Breast epithelium (tissue), 4 donors: ENCODE measurements around the gene PKLR. TPM values are rescaled to one million over a fixed set of nuclear protein-coding genes. Genes with fewer than 3 reads are reported as not detected.

Source experiments
- DNase-seq, 2 donors: peaks; one replicate each; pipeline ENCODE4 v3.0.0-alpha.2; 2019; ENCODE audit warnings: low spot score in 2 of 2
- H3K27ac ChIP-seq, 2 donors: fragments of 200-600 bp; sonication (generic) in 1 of 2; one replicate each; pipeline ENCODE4 v1.5.1; 2016 to 2019; ENCODE audit warnings: mild to moderate bottlenecking in 1 of 2
- H3K27me3 ChIP-seq, 2 donors: fragments of 200-600 bp; sonication (generic) in 1 of 2; one replicate each; pipeline versions ENCODE4 v1.5.1 to v1.6.0; 2017 to 2019; ENCODE audit warnings: control low read depth in 1 of 2, mild to moderate bottlenecking in 1 of 2
- H3K36me3 ChIP-seq: fragments of 200-600 bp; one replicate; pipeline ENCODE4 v1.5.1; 2019
- H3K4me1 ChIP-seq, 2 donors: fragments of 200-600 bp; sonication (generic); one replicate each; pipeline ENCODE4 v1.5.1; 2016 to 2019; ENCODE audit warnings: control low read depth in 1 of 2
- H3K4me3 ChIP-seq, 3 donors: fragments of 200-600 bp; sonication (generic); 1 replicate in 2 of 3; 2 replicates in 1 of 3; pipeline ENCODE4 v1.5.1; 2016 to 2019; ENCODE audit warnings: mild to moderate bottlenecking in 3 of 3, moderate library complexity in 2 of 3
- H3K9me3 ChIP-seq, 2 donors: fragments of 200-600 bp; sonication (generic) in 1 of 2; one replicate each; pipeline ENCODE4 v1.5.1; 2016 to 2019; ENCODE audit warnings: control low read depth in 1 of 2
- POLR2A ChIP-seq: fragments of 450-650 bp; IDR thresholded peaks from one replicate; pipeline ENCODE4 v1.6.1; 2016; ENCODE audit warnings: antibody characterized with exemption, mild to moderate bottlenecking, moderate library complexity
- POLR2AphosphoS5 ChIP-seq, 3 donors: sonication (generic); formaldehyde crosslinking; IDR thresholded peaks; one replicate each; pipeline ENCODE4 v1.6.1; 2017; ENCODE audit warnings: antibody characterized with exemption in 3 of 3
- intact Hi-C: fragments of 100-400 bp; cut with DNase I; formaldehyde crosslinking; loops from one replicate; pipeline ENCODE4 v1.15.1; 2023; ENCODE audit warnings: low total_unique reads
- total RNA-seq, 3 donors: library from RNA; depleted of rRNA; stranded (reverse); fragments of >200 nt; gene quantifications; one replicate each; pipeline ENCODE4 v1.1.0, GENCODE V29; 2016
- TF ChIP-seq, protein P1 (sequence below), 3 donors: fragments of 450-650 bp; IDR thresholded peaks; one replicate each; pipeline ENCODE4 v1.5.1; 2016 to 2017; ENCODE audit warnings: antibody characterized with exemption in 3 of 3, mild to moderate bottlenecking in 3 of 3, moderate library complexity in 3 of 3

The PKLR gene
- total RNA-seq, 3 donors from 2014 or later, result 0.33 TPM; not detected in 2

DNA sequence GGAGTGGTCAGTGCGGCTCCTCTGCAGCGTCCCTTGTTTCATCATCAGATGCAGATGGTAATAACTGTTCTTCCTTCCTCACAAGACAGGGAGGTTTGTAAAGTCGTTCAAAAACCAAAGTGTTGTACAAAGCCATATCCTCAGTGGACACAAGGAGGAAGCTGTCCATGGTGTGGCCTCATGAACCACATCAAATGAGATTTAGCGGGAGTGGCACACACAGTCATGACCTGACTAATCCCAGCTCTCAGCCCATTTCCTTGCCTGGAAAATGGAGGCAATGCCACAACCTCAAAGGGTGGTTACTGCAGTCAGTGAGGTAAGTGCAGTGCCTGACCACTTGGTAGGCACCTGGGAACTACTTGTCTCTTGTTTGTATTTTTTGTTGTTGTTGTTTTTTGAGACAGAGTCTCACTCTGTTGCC, 59.4 kb downstream of the PKLR start:
- DNase-seq, result no peak
- Histone ChIP-seq H3K4me3 (no peak overlapping the region), H3K4me1 (peaks cover 0 to 5% of the 10 kb centered on the region in 2 donors), H3K36me3 (no peaks in the 10 kb centered on the region), H3K9me3 (no peaks in the 10 kb centered on the region), H3K27ac (peak overlapping the region; percentile 17 to 42), H3K27me3 (peaks cover 0 to 3% of the 10 kb centered on the region in 2 donors)
- intact Hi-C loops, result no loop called here
- TF ChIP-seq POLR2AphosphoS5 (IDR thresholded peaks at IDR 0.05) (no peak), POLR2A (no peak)
- TF ChIP-seq, protein P1, sequence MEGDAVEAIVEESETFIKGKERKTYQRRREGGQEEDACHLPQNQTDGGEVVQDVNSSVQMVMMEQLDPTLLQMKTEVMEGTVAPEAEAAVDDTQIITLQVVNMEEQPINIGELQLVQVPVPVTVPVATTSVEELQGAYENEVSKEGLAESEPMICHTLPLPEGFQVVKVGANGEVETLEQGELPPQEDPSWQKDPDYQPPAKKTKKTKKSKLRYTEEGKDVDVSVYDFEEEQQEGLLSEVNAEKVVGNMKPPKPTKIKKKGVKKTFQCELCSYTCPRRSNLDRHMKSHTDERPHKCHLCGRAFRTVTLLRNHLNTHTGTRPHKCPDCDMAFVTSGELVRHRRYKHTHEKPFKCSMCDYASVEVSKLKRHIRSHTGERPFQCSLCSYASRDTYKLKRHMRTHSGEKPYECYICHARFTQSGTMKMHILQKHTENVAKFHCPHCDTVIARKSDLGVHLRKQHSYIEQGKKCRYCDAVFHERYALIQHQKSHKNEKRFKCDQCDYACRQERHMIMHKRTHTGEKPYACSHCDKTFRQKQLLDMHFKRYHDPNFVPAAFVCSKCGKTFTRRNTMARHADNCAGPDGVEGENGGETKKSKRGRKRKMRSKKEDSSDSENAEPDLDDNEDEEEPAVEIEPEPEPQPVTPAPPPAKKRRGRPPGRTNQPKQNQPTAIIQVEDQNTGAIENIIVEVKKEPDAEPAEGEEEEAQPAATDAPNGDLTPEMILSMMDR (IDR thresholded peaks at IDR 0.05), result no peak

DNA sequence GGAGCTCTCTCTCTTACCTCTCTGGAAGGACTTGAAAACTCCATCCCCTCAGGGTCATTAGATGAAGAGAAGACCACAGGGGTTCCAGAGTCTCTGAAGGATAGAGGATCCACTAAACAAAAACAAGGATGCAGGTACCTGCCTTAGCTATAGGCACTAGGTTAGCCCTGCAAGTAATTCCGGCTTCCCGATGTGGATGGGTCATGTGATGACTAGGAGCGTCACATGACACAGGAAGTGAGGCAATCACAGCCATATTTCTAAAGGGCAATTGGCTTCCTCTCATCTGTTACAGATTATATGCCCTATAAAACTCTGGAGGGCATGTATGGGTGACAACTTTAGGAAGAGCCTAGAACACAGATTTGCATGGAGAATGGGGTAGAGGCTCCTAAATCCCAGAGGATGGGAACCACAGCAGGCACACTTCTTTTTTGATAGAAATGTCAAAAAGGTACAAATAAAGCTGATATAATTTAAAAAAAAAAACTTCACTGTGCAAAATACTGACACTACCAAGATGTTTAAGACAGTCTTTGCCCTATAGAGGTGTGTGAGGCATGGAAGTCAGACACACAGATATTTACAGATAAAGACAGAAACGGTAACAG, 60.1 kb downstream of the PKLR start:
- intact Hi-C loops, result no loop called here
- peak overlapping the region; percentile 38 to 63 (median 47) for H3K4me3 ChIP-seq
- peak overlapping the region; percentile 17 to 56 for H3K27ac ChIP-seq
- H3K4me1 ChIP-seq, result peaks cover 0 to 5% of the 10 kb centered on the region in 2 donors
- peaks cover 0 to 3% of the 10 kb centered on the region in 2 donors for H3K27me3 ChIP-seq
- H3K9me3 ChIP-seq, result no peaks in the 10 kb centered on the region
- H3K36me3 ChIP-seq, result no peaks in the 10 kb centered on the region
- TF ChIP-seq, protein P1 (IDR thresholded peaks at IDR 0.05), result no peak
- TF ChIP-seq POLR2A (no peak), POLR2AphosphoS5 (IDR thresholded peaks at IDR 0.05) (peak; percentile 56 to 82 (median 80))
- DNase-seq, result peak in 1 of 2 donors; percentile 74

Other genes starting within 250 kb of the PKLR start
- 10 to 100 TPM in 2 of 3 donors, 1 to 10 TPM in 1; 4.8 to 26.6 (median 23.9) TPM for gene EFNA4, start 237.7 kb downstream of the PKLR start, total RNA-seq
- gene EFNA3, start 222.6 kb downstream of the PKLR start, total RNA-seq, result 1 to 10 TPM; 1.6 to 7.2 (median 6.6) TPM
- gene EFNA1, start 173.6 kb downstream of the PKLR start, total RNA-seq, result 100 to 1,000 TPM in 2 of 3 donors, 10 to 100 TPM in 1; 18.7 to 163 (median 120) TPM
- gene SLC50A1, start 165.6 kb downstream of the PKLR start, total RNA-seq, result 10 to 100 TPM; 25.0 to 32.4 (median 28.5) TPM
- gene DPM3, start 160.9 kb downstream of the PKLR start, total RNA-seq, result 10 to 100 TPM; 53.7 to 69.4 (median 68.2) TPM
- gene KRTCAP2, start 128.1 kb downstream of the PKLR start, total RNA-seq, result 100 to 1,000 TPM; 104 to 147 (median 131) TPM
- gene TRIM46, start 127.6 kb downstream of the PKLR start, total RNA-seq, result 1 to 10 TPM in 1 of 3 donors, under 1 TPM in 1, not detected in 1; 0.98 to 1.5 TPM
- gene THBS3, start 93.5 kb downstream of the PKLR start, total RNA-seq, result 10 to 100 TPM; 17.3 to 27.5 (median 25.9) TPM
- 10 to 100 TPM; 41.1 to 50.8 (median 44.8) TPM for gene MTX1, start 92.7 kb downstream of the PKLR start, total RNA-seq
- gene ENTREP3, start 46.0 kb downstream of the PKLR start, total RNA-seq, result 10 to 100 TPM in 2 of 3 donors, 1 to 10 TPM in 1; 8.2 to 12.1 (median 10.2) TPM
- gene SCAMP3, start 39.1 kb downstream of the PKLR start, total RNA-seq, result 10 to 100 TPM; 64.9 to 72.0 (median 68.3) TPM
- gene CLK2, start 27.9 kb downstream of the PKLR start, total RNA-seq, result 10 to 100 TPM; 29.1 to 53.4 (median 48.7) TPM
- gene HCN3, start 24.0 kb downstream of the PKLR start, total RNA-seq, result 1 to 10 TPM; 1.3 to 2.3 (median 2.3) TPM
- 100 to 1,000 TPM in 1 of 3 donors, 10 to 100 TPM in 2; 84.2 to 102 (median 93.1) TPM for gene FDPS, start 7.4 kb upstream of the PKLR start, total RNA-seq
- gene RUSC1, start 19.5 kb upstream of the PKLR start, total RNA-seq, result 10 to 100 TPM; 14.1 to 22.4 (median 14.4) TPM